GM18873 (cell line): Measurements from ENCODE around the gene TCEANC2.

Source experiments
- ATAC-seq: cut with Tn5 transposase; IDR thresholded peaks from one replicate; pipeline ENCODE4 v1.9.1; 2021; ENCODE audit warnings: mild to moderate bottlenecking, moderate library complexity, moderate number of reproducible peaks; ENCODE audit not compliant: unreplicated experiment, low FRiP score

The TCEANC2 gene

DNA sequence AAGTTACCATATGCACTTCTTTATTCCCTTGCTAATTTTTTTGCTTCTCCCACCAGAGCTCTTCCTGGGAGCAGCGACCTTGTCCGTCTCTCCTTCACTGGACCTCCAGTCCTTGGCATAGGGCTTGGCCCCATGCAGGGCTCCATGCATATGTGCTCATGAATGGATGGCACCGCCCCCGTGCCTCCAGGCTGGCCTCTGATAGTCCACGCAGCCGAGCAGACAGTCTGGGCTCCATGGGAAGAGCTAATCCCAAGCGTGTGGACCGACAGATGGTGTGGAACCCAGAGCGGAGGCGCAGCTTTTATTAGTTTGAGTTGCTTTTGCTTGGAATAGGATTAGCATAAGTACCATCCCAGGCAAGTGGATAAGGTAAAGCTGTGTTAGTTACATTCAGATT is 57.6 kb downstream of the TCEANC2 start:
- ATAC-seq = no peak

GRCh38 chr1:54111624-54112023 is 58.2 kb downstream of the TCEANC2 start:
- ATAC-seq = no peak

DNA sequence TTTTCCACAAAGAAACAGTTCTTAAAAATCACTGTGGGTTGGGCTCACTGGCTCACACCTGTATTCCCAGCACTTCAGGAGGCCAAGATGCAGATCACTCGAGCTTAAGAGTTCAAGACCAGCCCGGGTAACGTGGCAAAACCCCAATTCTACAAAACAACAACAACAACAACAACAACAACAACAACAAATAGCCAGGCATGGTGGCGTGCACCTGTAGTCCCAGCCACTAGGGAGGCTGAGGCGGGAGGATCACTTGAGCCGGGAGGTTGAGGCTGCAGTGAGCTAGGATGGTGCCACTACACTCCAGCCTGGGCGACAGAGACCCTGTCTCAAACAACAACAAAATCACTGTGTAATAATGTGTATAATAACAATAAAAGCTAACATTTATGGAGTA is 58.6 kb downstream of the TCEANC2 start:
- no peak for ATAC-seq

DNA sequence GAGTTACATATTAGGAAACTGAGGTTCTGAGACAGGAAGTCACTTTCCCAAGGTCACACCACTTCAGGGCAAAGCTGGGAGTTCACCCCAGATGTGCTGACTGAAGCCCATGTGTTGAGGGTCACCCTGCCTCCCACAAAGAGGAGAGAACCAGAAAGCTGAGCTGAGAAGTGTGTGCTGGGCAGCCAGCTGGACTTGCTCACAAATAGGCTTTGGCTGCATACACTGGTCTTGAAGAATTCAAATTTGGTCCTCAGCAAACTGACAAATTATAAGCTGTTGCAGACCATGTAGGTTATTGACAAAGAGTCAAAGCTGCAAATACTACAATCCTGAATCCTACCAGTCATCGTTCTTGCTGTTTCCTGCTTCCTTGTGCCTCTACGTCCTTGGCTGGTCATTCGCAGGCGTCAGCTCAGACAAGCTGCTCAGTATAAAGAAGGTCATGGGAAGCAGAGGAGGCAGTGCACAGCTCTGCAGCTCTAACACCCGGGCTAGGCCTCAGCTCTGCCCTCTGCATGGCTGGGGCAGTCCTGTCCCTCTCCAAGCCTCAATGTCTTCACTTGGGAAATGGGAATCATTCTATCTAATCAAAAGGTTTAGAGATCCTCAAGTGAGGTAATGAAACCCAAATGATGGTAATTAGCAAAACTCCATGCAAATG is 59.4 kb downstream of the TCEANC2 start:
- ATAC-seq = no peak

DNA sequence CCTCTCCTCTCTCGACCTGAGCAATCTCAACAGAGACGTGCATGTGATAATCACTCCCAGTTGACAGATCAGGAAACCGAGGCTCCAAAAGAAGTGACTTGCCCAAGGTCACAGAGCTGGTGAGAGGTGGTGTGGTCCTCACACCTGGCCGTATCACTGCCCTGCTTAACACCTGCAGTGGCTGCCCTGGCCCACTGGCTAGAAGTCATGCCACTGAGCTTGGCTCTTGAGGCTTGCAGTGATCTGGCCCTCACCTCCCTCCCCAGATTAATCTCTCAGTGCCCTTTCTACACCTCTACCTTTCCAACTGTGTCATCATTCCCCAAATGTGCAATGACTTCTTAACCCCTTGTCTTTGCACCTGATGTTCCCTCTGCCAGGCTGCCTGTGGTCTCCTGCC is 60.6 kb downstream of the TCEANC2 start:
- no peak for ATAC-seq

- no peak for ATAC-seq
Observed at GRCh38 chr1:54114955-54115354, 61.5 kb downstream of the TCEANC2 start.

- no peak for ATAC-seq
Observed at GRCh38 chr1:54115520-54115919, 62.1 kb downstream of the TCEANC2 start.

DNA sequence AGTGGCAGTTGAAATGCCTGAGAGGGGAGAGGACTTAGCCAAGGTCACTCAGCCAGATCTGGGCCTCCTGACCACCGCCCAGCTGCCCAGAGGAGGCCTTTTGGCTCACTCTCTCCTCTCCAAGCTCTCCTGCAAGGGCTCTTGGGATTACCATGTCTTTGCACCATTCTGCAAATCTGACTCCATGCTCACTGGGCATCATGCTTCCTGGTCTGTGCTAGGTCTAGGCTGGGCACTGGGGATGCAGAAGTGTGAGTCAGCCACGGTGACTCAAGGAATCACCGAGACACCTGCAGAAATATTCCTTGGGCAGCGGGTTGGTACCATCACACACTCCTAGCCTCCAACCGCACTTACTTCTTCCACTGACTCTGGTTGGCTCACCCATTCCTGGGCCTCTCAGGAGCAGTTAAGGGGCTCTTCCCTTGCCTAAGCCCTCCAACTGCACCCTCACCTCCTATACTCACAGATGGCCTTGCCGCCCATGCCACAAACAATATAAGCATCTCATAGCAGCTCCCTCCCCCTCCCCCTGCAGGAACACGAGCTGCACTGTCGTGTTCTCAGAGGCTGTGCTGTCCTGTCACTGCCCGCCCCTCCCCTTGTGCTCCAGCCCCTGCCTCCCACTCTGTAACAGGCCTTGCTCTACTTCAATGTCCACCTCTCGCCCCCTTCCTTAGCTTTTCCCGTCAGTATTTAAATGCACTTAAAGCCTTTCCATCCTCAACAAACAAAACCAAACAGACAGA is 64.6 kb downstream of the TCEANC2 start:
- ATAC-seq = no peak

- ATAC-seq = no peak
Observed at GRCh38 chr1:54118704-54119103, 65.3 kb downstream of the TCEANC2 start.

DNA sequence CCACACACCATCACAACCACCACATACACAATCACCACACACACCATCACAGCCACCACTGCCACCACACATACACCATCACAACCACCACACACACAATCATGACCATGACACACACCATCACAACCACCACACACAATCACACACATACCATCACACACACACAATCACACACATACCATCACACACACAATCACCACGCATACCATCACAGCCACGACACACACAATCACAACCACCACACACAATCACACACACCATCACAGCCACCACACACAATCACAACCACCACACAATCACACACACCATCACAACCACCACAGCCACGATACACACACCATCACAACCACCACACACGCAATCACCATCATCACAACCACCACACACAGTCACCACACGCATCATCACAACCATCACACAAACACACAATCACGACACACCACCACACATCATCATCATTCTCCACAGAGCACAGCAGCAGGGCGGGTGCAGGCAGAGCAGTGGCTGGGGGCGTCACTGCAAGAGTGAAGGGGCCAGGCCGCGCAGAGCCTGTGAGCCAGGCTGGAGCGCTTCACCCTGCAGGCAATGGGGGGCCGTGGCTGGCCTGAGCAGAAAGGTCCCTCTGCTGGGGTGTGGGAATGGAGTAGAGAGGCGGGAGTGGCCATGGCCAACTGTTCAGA is 66.8 kb downstream of the TCEANC2 start:
- ATAC-seq = no peak

DNA sequence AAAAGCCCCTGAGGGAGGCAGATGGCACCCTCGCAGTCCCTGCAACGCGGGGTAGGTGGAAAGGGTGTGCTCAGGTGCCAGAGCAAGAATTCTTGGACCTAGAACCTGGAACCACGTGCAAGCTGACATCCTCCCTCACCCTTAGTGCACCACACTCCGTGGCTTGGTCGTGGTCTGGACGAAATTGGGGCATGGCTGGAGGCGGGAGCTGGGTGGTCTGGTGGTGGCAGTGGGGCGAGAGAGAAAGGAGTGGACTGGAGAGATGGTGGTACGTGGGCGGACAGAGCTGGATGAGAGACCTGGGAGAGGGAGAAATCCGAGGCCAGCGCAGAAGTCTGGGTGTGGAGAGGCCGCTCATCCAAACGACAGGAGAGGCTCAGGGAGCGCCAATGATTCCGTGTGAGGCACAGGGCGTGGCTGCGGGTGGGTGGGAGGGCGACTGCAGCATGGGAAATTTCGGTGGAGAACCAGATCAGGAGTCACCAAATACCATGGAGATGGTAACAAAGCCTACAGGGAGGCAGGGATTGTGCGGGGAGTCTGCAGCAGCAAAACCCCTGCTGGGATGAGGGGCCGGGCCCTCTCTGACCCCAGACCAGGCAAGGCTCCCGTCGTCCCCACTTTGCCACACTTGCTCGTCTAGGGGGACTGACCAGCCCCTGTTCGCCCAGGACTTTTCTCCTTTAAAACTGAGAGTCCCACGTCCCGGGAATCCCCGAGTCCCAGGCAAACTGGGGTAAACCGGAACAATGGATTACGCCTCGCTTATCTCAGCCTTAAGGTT is 67.5 kb downstream of the TCEANC2 start:
- no peak for ATAC-seq

DNA sequence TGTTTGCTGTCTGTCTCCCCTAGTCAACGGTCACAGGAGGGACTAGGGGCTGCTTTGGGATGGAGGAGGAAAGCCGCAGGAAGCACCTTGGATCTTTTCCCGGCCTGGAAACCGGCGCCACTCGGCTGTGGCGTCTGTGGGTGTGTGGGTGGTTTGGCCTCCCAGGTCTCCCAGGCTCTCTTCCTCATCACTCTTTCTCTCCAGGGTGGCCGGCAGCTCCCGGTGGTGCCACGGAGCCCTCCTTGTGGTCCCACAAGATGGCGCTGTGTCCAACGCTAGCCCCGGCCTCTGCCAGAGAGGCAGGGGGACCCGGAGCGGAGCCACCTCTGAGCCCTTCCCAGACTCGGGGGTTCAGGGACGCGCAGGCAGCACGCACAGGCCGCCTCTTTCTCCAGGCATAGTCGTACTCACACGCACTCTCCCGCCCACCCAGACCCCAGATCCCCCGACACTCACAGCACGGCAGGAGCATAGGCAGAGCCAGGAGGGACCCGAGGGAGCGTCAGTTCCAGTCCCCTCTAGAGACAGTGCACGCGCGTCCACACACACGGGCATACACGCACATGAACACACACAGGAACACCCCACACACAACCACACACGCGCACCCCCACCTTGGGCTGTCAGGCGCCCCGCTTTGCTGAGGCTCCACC is 68.2 kb downstream of the TCEANC2 start:
- no peak for ATAC-seq

DNA sequence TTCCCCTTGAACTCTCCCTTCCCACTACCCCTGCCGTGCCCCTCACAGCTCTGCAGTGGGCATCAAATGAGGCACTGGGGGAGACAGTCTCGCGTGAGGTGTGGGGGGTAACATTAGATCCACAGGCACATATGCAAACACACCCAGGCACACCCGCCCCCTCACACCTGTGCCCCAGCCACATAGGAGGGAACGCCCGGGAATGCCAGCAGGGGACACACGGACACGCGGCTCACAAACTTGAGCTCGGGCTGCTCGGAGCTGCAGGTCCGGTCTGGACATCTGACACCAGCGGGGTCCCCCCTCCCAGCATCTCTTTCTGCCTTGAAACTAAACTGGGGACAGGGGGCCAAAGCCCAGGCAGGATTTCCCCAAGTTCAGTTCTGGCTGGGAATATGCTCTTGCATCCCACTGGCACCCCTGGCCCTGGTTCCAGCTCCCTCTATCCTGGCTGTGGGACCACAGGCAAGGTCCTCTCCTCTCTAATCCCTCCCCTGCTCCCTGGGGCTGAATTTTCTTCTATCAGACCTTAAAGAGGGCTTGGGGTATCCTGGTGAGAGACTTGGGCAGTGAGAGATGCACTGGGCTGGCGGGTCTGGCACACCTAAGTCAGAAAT is 68.8 kb downstream of the TCEANC2 start:
- no peak for ATAC-seq

DNA sequence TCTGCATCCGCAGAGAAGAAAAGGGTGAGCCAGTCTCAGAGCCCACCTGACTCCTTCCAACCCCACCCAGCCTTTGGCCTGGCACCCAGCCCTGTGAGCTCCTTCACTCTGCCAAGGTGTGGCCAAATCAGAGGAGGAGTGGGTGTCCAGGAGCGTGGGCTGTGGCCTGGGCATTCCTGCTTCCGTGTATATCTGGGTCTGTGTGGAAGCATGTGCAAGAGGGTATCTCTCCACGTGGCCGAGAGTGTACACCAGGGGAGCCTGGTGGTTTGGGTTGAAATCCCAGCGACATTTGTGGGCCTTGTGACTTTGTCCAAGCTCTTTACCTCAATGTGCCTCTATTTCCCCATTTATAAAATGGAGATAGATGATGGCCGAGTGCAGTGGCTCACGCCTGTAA is 69.6 kb downstream of the TCEANC2 start:
- no peak for ATAC-seq

GRCh38 chr1:54124472-54124871 is 71.1 kb downstream of the TCEANC2 start:
- no peak for ATAC-seq

- ATAC-seq = no peak
Observed at GRCh38 chr1:54124906-54125305, 71.5 kb downstream of the TCEANC2 start.

DNA sequence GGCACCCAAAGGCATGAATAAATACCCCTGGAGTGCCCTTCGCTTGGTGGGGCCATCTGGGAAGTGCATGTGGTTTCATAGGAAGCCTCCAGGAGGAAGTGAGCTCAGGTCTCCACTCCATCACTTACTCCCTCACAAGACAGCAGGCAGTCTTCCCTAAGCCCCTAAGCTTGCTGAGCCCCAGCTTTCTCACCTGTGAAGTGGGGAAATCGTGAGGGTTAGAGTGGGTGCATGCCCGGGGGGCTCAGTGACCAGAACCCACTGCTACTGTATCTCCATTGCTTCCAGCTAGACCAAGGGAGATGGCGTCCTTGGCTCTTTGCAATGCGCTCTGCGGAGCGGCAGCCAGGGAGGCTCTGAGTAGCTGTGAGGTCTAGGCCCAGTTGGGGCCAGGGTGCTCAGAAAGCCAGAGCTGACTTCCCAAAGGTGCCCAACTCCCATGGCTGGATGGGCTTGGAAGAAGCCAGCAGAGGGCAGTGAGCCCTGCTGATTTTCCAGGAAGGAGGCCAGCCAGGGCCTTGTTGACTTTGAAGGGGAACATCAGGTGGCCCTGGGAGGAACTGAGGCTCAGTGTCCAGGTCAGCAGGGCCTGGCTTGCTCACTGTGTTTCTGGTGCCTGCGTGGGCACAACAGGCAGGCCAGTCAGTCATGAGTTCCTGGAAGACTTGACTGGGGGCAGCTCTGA is 72.1 kb downstream of the TCEANC2 start:
- ATAC-seq = no peak

GRCh38 chr1:54126271-54126815 is 72.9 kb downstream of the TCEANC2 start:
- ATAC-seq = no peak
